Measurements from ENCODE around the gene PPIC. TPM values are rescaled to one million over a fixed set of nuclear protein-coding genes. Genes with fewer than 3 reads are reported as not detected.

The PPIC gene
- total RNA-seq: 44.8 to 50.0 TPM (median 44.9 TPM) in 3 replicates

GRCh38 chr5:123036391-123037103, at the start of gene PPIC:
Gene PPIC, minus strand, starts transcription at chr5:123036725. Its CDS starts 100 bp downstream, at chr5:123036625.
- peak within 1 kb of the TSS; percentile 70 for H3K27ac Mint-ChIP-seq
- peak within 1 kb of the TSS; percentile 74 for H3K4me3 Mint-ChIP-seq
- peaks cover 5% of the 10 kb centered on the region for H3K27me3 Mint-ChIP-seq (ENCODE audit: low read depth)

GRCh38 chr5:123085638-123086286, 49.2 kb upstream of the PPIC start:
- no peak for TF ChIP-seq CTCF (IDR thresholded peaks at IDR 0.05; ENCODE audit: unreplicated experiment)
- H3K36me3 Mint-ChIP-seq: no peaks in the 10 kb centered on the region
- peaks cover 84% of the 10 kb centered on the region for H3K27me3 Mint-ChIP-seq (ENCODE audit: low read depth)
- no peak for DNase-seq (ENCODE audit: low spot score in 2 of 2, unreplicated experiment in 2 of 2)
- H3K4me1 Mint-ChIP-seq: peaks cover 37% of the 10 kb centered on the region
- H3K4me3 Mint-ChIP-seq: no peak overlapping the region
- H3K9me3 Mint-ChIP-seq: no peaks in the 10 kb centered on the region
- no peak overlapping the region for H3K27ac Mint-ChIP-seq

More at GRCh38 chr5:123036391-123037103, at the start of gene PPIC:
- H3K36me3 Mint-ChIP-seq: no peaks in the 10 kb centered on the region
- H3K4me1 Mint-ChIP-seq: peaks cover 17% of the 10 kb centered on the region
- no peaks in the 10 kb centered on the region for H3K9me3 Mint-ChIP-seq
- no peak for TF ChIP-seq CTCF (IDR thresholded peaks at IDR 0.05; ENCODE audit: unreplicated experiment)
- peak; percentile 72 to 84 for DNase-seq (ENCODE audit: low spot score in 2 of 2, unreplicated experiment in 2 of 2)

- TF ChIP-seq CTCF (IDR thresholded peaks at IDR 0.05; ENCODE audit: unreplicated experiment): no peak
- no peaks in the 10 kb centered on the region for H3K9me3 Mint-ChIP-seq
- no peak for DNase-seq (ENCODE audit: low spot score in 2 of 2, unreplicated experiment in 2 of 2)
- H3K36me3 Mint-ChIP-seq: no peaks in the 10 kb centered on the region
- H3K27ac Mint-ChIP-seq: no peak overlapping the region
- peaks cover 35% of the 10 kb centered on the region for H3K4me1 Mint-ChIP-seq
- peaks cover 89% of the 10 kb centered on the region for H3K27me3 Mint-ChIP-seq (ENCODE audit: low read depth)
- no peak overlapping the region for H3K4me3 Mint-ChIP-seq
These were observed 48.4 kb upstream of the PPIC start for GRCh38 chr5:123084730-123085605.

- no peaks in the 10 kb centered on the region for H3K9me3 Mint-ChIP-seq
- DNase-seq (ENCODE audit: low spot score in 2 of 2, unreplicated experiment in 2 of 2): no peak
- peaks cover 92% of the 10 kb centered on the region for H3K27me3 Mint-ChIP-seq (ENCODE audit: low read depth)
- no peak overlapping the region for H3K27ac Mint-ChIP-seq
- H3K36me3 Mint-ChIP-seq: no peaks in the 10 kb centered on the region
- H3K4me3 Mint-ChIP-seq: no peak overlapping the region
- peaks cover 30% of the 10 kb centered on the region for H3K4me1 Mint-ChIP-seq
- TF ChIP-seq CTCF (IDR thresholded peaks at IDR 0.05; ENCODE audit: unreplicated experiment): no peak
These were observed 46.8 kb upstream of the PPIC start for GRCh38 chr5:123083298-123083697.

GRCh38 chr5:123080215-123080614, 43.7 kb upstream of the PPIC start:
- H3K27me3 Mint-ChIP-seq (ENCODE audit: low read depth): peaks cover 69% of the 10 kb centered on the region
- no peaks in the 10 kb centered on the region for H3K36me3 Mint-ChIP-seq
- no peak for DNase-seq (ENCODE audit: low spot score in 2 of 2, unreplicated experiment in 2 of 2)
- H3K9me3 Mint-ChIP-seq: no peaks in the 10 kb centered on the region
- no peak overlapping the region for H3K27ac Mint-ChIP-seq
- H3K4me3 Mint-ChIP-seq: no peak overlapping the region
- no peak for TF ChIP-seq CTCF (IDR thresholded peaks at IDR 0.05; ENCODE audit: unreplicated experiment)
- H3K4me1 Mint-ChIP-seq: peaks cover 9% of the 10 kb centered on the region
